GM12878 (cell line): ENCODE results near the gene CASR. TPM values are rescaled to one million over a fixed set of nuclear protein-coding genes. Genes with fewer than 3 reads are reported as not detected.

Experiments
- ATAC-seq: fragments of 200-7000 bp; cut with Tn5 transposase; 3 replicates; pipeline ENCODE4 v1.9.1; 2020; ENCODE audit warnings: mild to moderate bottlenecking, moderate library complexity
- BruUV-seq: library from RNA; stranded (reverse); fragments of 400-500 nt; replicated peaks from 2 replicates; lab custom pipeline; 2021; lab: Mats Ljungman, UMichigan
- CTCF ChIA-PET: fragments of 300-600 bp; sonication (Branson Sonifier 250); formaldehyde crosslinking; extraction: SDS; loops from one replicate; lab custom pipeline; 2021; ENCODE audit warnings: inconsistent platforms; lab: Yijun Ruan, JAX
- POLR2A ChIA-PET: fragments of 350-600 bp; formaldehyde crosslinking; extraction: SDS; loops from one replicate; lab custom pipeline; 2021; ENCODE audit warnings: inconsistent platforms; lab: Charles Lee
- RAD21 ChIA-PET: fragments of 300-600 bp; sonication (Branson Sonifier 250); formaldehyde crosslinking; loops from one replicate; lab custom pipeline; 2023; ENCODE audit warnings: antibody characterized with exemption; ENCODE audit not compliant: unreplicated experiment; lab: Charles Lee
- SMC1A ChIA-PET: fragments of 300-600 bp; sonication (Branson Sonifier 250); formaldehyde crosslinking; loops from one replicate; lab custom pipeline; 2023; ENCODE audit not compliant: unreplicated experiment, uncharacterized antibody; lab: Charles Lee
- DNase-seq: peaks from one replicate; pipeline ENCODE4 v3.0.0-alpha.2; 2011; ENCODE audit warnings: low read depth, low spot score
- FAIRE-seq: peaks from 3 replicates; lab custom pipeline; 2011; peaks lifted over from hg19 to GRCh38; lab: Jason Lieb, UNC
- H2AFZ ChIP-seq: 2 replicates; pipeline ENCODE4 v1.6.0; 2011; ENCODE audit warnings: low read depth, low read length, control low read depth; ENCODE audit not compliant: control insufficient read depth
- H3K27ac ChIP-seq: 2 replicates; pipeline ENCODE4 v1.5.1; 2011; ENCODE audit warnings: control low read depth; ENCODE audit not compliant: control insufficient read depth, insufficient read depth
- H3K27me3 ChIP-seq, 2 experiments: replicated peaks in 1 of 2; 2 replicates each; pipeline versions ENCODE4 v1.6.0 to v1.6.1; 2011; ENCODE audit warnings: low read length in 1 of 2; ENCODE audit not compliant: control insufficient read depth in 2 of 2, insufficient read depth in 2 of 2
- H3K36me3 ChIP-seq, 2 experiments: 2 replicates each; pipeline ENCODE4 v1.5.1; 2011; ENCODE audit warnings: low read length in 1 of 2; ENCODE audit not compliant: control insufficient read depth in 2 of 2, insufficient read depth in 2 of 2
- H3K4me1 ChIP-seq: 2 replicates; pipeline ENCODE4 v1.6.1; 2011; ENCODE audit warnings: mild to moderate bottlenecking, low read length, moderate library complexity, mixed read lengths; ENCODE audit not compliant: control insufficient read depth, insufficient read depth
- H3K4me2 ChIP-seq: 2 replicates; pipeline ENCODE4 v1.6.0; 2011; ENCODE audit warnings: control low read depth; ENCODE audit not compliant: control insufficient read depth, insufficient read depth
- H3K4me3 ChIP-seq: fragments of 200-600 bp; sonication (generic); 2 replicates; pipeline ENCODE4 v1.5.1; 2016
- H3K79me2 ChIP-seq: 2 replicates; pipeline ENCODE4 v1.6.0; 2011; ENCODE audit warnings: low read length; ENCODE audit not compliant: control insufficient read depth, insufficient read depth
- H3K9ac ChIP-seq: 2 replicates; pipeline ENCODE4 v1.8.0; 2011; ENCODE audit warnings: low read length, control low read depth, mixed read lengths; ENCODE audit not compliant: control insufficient read depth, insufficient read depth
- H3K9me3 ChIP-seq: replicated peaks from 3 replicates; pipeline ENCODE4 v1.5.1; 2011; ENCODE audit warnings: mild to moderate bottlenecking, low read length; ENCODE audit not compliant: control insufficient read depth, insufficient read depth
- H4K20me1 ChIP-seq: 2 replicates; pipeline ENCODE4 v1.6.0; 2011; ENCODE audit not compliant: control insufficient read depth, insufficient read depth
- CBX3 ChIP-seq: fragments of 200-600 bp; sonication (generic); IDR thresholded peaks from 2 replicates; pipeline ENCODE4 v1.6.1; 2016; ENCODE audit warnings: low read depth, borderline replicate concordance
- E2F8 ChIP-seq: fragments of 450-650 bp; IDR thresholded peaks from 2 replicates; pipeline ENCODE4 v1.6.1; 2018; ENCODE audit warnings: mild to moderate bottlenecking, low read depth, moderate library complexity; ENCODE audit not compliant: partially characterized antibody
- HCFC1 ChIP-seq: fragments of 150-350 bp; IDR thresholded peaks from 2 replicates; pipeline ENCODE4 v1.6.1; 2014; ENCODE audit warnings: low read length
- JUNB ChIP-seq: IDR thresholded peaks from 2 replicates; pipeline ENCODE4 v1.6.1; 2016; ENCODE audit warnings: antibody characterized with exemption, mild to moderate bottlenecking
- JUND ChIP-seq: IDR thresholded peaks from 2 replicates; pipeline ENCODE4 v1.6.1; 2012; ENCODE audit warnings: low read depth, mild to moderate bottlenecking, low read length, improper control_type of control experiment, moderate library complexity
- KDM1A ChIP-seq: fragments of 200-600 bp; sonication (generic); IDR thresholded peaks from 2 replicates; pipeline ENCODE4 v1.6.1; 2016; ENCODE audit warnings: borderline replicate concordance
- MYC ChIP-seq: IDR thresholded peaks from 2 replicates; pipeline ENCODE4 v1.6.1; 2011; ENCODE audit warnings: mild to moderate bottlenecking, low read length, moderate library complexity, inconsistent platforms; ENCODE audit not compliant: insufficient read depth, insufficient replicate concordance, insufficient read length, severe bottlenecking
- NKRF ChIP-seq: fragments of 450-650 bp; conservative IDR thresholded peaks from 2 replicates; pipeline ENCODE4 v1.6.1; 2017; ENCODE audit warnings: mild to moderate bottlenecking, moderate library complexity
- PAX8 ChIP-seq: fragments of 450-650 bp; IDR thresholded peaks from 2 replicates; pipeline ENCODE4 v1.6.1; 2017; ENCODE audit warnings: mild to moderate bottlenecking, moderate library complexity
- POLR2AphosphoS5 ChIP-seq: IDR thresholded peaks from 2 replicates; pipeline ENCODE4 v1.6.1; 2011; ENCODE audit warnings: mild to moderate bottlenecking, low read length, inconsistent platforms
- RBBP5 ChIP-seq: fragments of 200-600 bp; sonication (generic); conservative IDR thresholded peaks from 2 replicates; pipeline ENCODE4 v1.6.1; 2016
- RELA ChIP-seq: fragments of 450-650 bp; IDR thresholded peaks from 2 replicates; pipeline ENCODE4 v1.8.0; 2014; ENCODE audit warnings: borderline replicate concordance; ENCODE audit not compliant: partially characterized antibody
- SMARCA5 ChIP-seq: fragments of 450-650 bp; IDR thresholded peaks from 2 replicates; pipeline ENCODE4 v1.6.1; 2017; ENCODE audit warnings: mild to moderate bottlenecking
- ZNF274 ChIP-seq: IDR thresholded peaks from one replicate; pipeline ENCODE4 v1.8.0; 2011; ENCODE audit not compliant: insufficient read length, insufficient read depth
- WGBS: methylation state at CpG from one replicate; pipeline ENCODE4 v1.1.6; 2016; ENCODE audit warnings: low lambda C conversion rate; ENCODE audit not compliant: insufficient replicate concordance, insufficient coverage; ENCODE audit errors: missing lambda C conversion rate; 5-methylcytosine and 5-hydroxymethylcytosine counted together
- in situ Hi-C: fragments of 300-500 bp; cut with MboI; formaldehyde crosslinking; loops from 9 replicates; pipeline ENCODE4 v1.14.3; 2018; ENCODE audit warnings: mixed read lengths
- intact Hi-C: fragments of 100-400 bp; cut with micrococcal nuclease; formaldehyde crosslinking; loops from one replicate; pipeline ENCODE4 v1.14.2; 2022; ENCODE audit not compliant: unreplicated experiment
- polyA plus RNA-seq, 11 experiments: library from polyadenylated mRNA; depleted of rRNA in 4 of 11; unstranded in 6 of 11; stranded (reverse) in 5 of 11; fragments of >200 nt; fragmentation: Nextera tagmentation in 4 of 11; fragmentation: Illumina TruSeq in 1 of 11; extraction: Ambion mirVana in 4 of 11; extraction: Trizol in 1 of 11; gene quantifications; 1 replicate in 1 of 11; 2 replicates in 10 of 11; pipeline versions ENCODE4 v1.2.1 to v1.2.3, GENCODE V29; 2011 to 2016; ENCODE audit warnings: inconsistent platforms in 2 of 11, missing spikeins in 2 of 11, low read depth in 1 of 11
- total RNA-seq, 4 experiments: library from RNA; depleted of rRNA in 3 of 4; stranded (reverse); fragments of >200 nt in 3 of 4; fragmentation: Illumina TruSeq in 1 of 4; extraction: Trizol in 1 of 4; gene quantifications; 2 replicates each; pipeline versions ENCODE4 v1.2.1 to v1.2.3, GENCODE V29; 2013 to 2021
- TF ChIP-seq, protein P1 (sequence below): fragments of 150-350 bp; IDR thresholded peaks from 2 replicates; pipeline ENCODE4 v1.6.1; 2016; ENCODE audit warnings: low read depth, low read length

Gene CASR
- total and polyA plus RNA-seq, 10 of the 15 experiments (the other 5 are each of a cell fraction or from before 2014, with no cell fraction given) = 0.04 to 0.37 (median 0.11) TPM

GRCh38 chr3:122298239-122298638, 114.8 kb downstream of the CASR start:
- H3K27ac ChIP-seq = peak overlapping the region; percentile 75
- no TSS peak for BruUV-seq
- ChIA-PET POLR2A (no interaction called here), RAD21 (interaction anchor here (0.9 to 1.4 kb wide), 2 partner anchors 64 to 197 kb away, joined by 3 to 4 read pairs; no protein-coding TSS in a partner anchor), SMC1A (interaction anchor here (0.8 kb wide), 1 partner anchor 38 kb away, joined by 4 read pairs; no protein-coding TSS in a partner anchor), CTCF (interaction anchor here (1.1 kb wide), 1 partner anchor 35 kb away, joined by 3 read pairs; no protein-coding TSS in a partner anchor)
- peak; percentile 81 for FAIRE-seq
- DNase-seq = peak; percentile 86
- no peaks in the 10 kb centered on the region for H3K36me3 ChIP-seq
- peaks cover 55% of the 10 kb centered on the region for H3K4me1 ChIP-seq
- no peaks in the 10 kb centered on the region for H4K20me1 ChIP-seq
- in situ Hi-C loops = no loop called here
- H3K4me2 ChIP-seq = peak overlapping the region; percentile 50
- ATAC-seq = peak; percentile 87
- intact Hi-C loops = loop anchor here (1.0 to 2.0 kb wide), 5 partner anchors 30 to 293 kb away; partner anchors contain the start of gene CD86
- peak overlapping the region; percentile 52 for H2AFZ ChIP-seq
- no peaks in the 10 kb centered on the region for H3K27me3 ChIP-seq
- H3K9me3 ChIP-seq = peaks cover 4% of the 10 kb centered on the region
- peak overlapping the region; percentile 0; the same call in 1 of the 2 replicates for H3K4me3 ChIP-seq
- 0% methylated on average over 2 of the region's 2 CpGs for WGBS
- H3K9ac ChIP-seq = peak overlapping the region; percentile 38
- H3K79me2 ChIP-seq = no peaks in the 10 kb centered on the region
- TF ChIP-seq MYC (no peak), HCFC1 (no peak), ZNF274 (no peak), JUND (no peak), NKRF (no peak), RBBP5 (no peak), KDM1A (no peak), CBX3 (no peak), SMARCA5 (no peak), JUNB (0 out of 2 replicates have a peak, but pooled peaks have one; percentile 8), PAX8 (no peak), E2F8 (no peak), POLR2AphosphoS5 (no peak), RELA (no peak)
- TF ChIP-seq, protein P1, sequence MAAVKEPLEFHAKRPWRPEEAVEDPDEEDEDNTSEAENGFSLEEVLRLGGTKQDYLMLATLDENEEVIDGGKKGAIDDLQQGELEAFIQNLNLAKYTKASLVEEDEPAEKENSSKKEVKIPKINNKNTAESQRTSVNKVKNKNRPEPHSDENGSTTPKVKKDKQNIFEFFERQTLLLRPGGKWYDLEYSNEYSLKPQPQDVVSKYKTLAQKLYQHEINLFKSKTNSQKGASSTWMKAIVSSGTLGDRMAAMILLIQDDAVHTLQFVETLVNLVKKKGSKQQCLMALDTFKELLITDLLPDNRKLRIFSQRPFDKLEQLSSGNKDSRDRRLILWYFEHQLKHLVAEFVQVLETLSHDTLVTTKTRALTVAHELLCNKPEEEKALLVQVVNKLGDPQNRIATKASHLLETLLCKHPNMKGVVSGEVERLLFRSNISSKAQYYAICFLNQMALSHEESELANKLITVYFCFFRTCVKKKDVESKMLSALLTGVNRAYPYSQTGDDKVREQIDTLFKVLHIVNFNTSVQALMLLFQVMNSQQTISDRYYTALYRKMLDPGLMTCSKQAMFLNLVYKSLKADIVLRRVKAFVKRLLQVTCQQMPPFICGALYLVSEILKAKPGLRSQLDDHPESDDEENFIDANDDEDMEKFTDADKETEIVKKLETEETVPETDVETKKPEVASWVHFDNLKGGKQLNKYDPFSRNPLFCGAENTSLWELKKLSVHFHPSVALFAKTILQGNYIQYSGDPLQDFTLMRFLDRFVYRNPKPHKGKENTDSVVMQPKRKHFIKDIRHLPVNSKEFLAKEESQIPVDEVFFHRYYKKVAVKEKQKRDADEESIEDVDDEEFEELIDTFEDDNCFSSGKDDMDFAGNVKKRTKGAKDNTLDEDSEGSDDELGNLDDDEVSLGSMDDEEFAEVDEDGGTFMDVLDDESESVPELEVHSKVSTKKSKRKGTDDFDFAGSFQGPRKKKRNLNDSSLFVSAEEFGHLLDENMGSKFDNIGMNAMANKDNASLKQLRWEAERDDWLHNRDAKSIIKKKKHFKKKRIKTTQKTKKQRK = no peak
